DMS114 treated with DMSO at 0.1 percent for 48 hours (cell line): Measurements from ENCODE around the gene PTGES3.

ENCODE experiments used
- DNase-seq: peaks from one replicate; lab custom pipeline; 2025; ENCODE audit not compliant: unreplicated experiment; lab: John Stamatoyannopoulos, UW

PTGES3 gene

DNA sequence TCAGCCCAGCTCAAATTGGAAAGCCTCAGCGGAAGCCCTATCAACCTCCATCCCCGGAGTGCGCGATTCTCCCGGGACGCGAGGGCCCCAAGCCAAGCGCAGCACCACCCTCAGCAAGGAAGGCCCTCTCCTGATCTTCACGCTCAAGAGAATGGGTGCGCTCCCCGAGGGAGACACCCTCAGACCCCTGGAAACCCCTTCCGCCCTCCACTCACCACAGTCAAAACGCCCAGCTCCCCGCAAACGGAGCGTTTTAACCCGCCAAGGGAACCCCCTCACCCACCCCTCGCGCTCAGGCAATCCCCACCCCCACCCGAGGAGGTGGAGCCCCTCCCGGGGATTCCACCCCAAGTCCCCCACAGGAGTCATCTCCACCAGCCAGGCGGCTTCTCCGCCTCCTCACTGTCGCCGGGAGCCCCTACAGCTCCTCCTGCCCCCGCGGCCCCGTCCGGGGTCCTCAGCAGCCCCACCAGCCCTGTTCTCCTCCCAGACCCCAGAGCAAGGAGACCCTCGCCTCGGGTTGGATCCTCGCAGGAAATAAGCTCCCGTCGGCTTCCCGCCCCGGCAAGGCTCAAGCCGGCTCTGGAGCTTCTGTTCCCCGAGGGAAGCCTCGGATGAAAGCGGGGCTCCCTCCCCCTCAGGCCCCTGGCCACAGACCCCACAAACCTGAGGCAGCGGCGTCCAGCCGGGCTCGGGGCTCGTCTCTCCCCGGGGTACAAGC, 58.5 kb downstream of the PTGES3 start:
- DNase-seq = no peak

DNA sequence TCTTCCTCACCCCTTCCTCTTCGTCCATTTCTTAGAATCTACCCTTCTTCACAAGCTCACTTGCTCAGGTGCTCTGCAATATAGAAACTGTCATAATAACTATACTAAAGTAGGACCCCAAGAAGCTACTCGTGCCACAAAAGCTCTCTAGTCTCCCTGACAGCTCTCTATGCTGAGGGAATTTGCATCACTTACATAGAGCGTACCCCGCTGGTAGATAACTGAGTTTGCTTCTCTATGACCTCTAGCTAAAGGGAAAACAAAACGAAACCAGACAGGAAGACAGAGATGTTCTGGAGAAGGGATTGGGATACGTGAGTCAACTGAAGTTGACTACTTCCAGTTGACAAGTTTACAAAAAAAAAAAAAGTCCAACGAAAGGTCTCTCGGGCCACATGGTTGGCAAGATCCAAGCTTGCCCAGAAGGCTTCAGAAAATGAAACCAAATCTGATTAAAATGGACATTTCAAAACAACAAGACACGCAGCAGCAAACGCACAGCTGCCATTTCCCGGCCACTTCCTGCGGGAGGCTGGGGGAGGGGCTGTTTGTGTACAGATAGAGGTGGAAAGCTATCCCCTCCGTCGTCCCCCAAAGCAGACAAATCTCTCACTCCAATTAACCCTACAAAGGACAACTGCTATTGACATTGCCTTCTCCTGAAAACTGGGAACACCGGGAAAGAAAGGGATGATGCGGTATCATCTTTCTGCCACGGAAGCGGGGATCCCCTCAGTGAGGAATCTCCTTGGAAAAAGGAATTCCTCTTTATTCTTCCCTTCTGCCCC, 59.2 kb downstream of the PTGES3 start:
- DNase-seq = peak; percentile 35

DNA sequence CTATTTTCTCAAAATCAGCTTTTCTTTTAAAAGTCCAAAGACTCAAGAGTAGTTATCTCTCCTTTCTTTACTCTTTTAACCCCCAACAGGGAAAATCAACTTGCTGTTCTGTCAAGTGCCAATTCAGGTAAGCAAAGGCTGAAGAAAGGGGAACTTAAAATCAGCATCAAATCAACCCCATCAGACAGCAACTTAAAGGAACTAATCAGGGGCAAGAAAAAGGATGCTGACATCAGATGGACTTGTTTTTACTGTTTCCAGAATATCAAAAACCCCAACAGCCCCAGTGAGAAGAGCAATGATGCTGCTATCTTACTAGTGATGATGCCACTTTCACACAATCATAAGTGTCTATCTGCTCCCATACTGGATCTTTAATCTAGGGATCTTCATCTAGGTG, 61.4 kb downstream of the PTGES3 start:
- no peak for DNase-seq

DNA sequence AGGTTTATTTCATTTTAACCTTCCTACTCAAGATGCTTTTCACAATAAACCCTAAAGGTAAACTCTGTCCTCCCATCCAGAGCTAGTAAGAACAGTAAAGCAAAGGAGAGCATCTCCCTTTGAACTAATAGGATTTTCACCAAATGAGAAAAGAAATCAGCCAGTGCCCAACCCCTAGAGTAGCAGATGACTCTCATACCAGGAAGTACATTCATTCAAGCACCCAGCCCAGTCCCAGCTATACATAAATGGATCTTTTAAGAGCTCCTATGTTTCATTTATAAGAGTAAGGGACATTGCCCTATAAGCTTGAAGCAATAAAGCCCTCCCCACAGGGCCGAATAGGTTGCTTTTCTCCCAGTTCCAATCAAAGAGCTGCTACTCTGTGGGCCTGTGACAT, 65.5 kb downstream of the PTGES3 start:
- no peak for DNase-seq

DNA sequence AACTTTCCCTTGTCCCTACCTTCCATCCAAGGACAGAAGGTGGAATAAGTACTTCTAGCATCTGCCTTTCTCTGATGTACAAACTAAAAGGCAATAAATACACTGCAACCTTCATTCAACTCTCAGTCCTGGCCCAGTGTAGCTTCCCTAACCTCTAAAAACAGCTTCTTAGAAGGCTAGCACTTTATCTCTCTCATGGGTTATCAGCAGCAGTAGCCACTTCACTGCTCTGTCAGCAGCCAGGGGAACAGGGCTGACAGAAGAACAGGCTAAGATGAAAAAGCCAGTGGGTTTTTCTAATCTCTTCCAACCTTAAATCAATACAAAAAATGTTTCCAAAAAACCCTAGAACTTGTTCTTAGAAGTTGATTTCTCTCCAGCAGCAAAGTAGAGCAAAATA, 71.2 kb downstream of the PTGES3 start:
- DNase-seq = no peak

DNA sequence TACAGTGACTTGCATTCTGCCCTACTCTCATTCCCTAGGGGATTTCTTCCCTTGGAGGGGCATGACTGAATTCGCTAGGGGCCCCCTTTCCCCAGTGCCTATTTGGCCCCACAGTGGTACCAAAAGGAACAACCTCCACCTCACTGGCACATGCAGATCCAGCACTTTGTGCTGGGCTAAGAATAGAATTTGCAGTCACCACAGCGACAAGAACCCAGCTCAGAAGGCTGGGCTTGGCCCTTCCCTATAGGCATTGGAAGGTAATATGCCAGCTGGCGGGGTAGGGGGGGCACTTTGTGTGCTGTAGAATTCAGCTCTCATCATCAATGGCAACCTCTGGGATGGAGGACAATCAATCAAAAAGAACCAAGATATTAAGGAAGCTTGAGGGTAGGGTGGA, 71.8 kb downstream of the PTGES3 start:
- DNase-seq = no peak

DNA sequence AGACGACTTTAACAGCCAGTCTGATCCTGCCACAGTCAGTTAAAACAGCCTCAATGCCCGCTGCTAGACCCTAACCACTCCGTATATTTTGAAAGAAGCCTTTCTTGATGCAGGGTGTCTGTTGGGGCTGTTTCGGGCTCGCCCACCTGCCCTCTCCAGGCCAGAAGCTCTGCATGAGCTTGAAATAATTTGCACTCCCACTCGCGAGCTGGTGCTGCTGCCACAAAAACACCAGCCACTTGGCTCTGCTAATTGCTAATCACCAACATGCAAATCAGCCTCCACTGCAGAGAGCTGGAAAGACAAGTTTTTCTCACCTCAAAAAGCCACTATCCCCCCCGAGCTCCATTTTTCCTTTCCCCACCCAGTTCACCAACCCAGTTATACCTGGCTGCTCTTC, 73.5 kb downstream of the PTGES3 start:
- no peak for DNase-seq
